GM12878 (cell line): ENCODE results near the gene BAZ2B. TPM values are rescaled to one million over a fixed set of nuclear protein-coding genes. Genes with fewer than 3 reads are reported as not detected.

ENCODE experiments used
- ATAC-seq: fragments of 200-7000 bp; cut with Tn5 transposase; 3 replicates; pipeline ENCODE4 v1.9.1; 2020; ENCODE audit warnings: mild to moderate bottlenecking, moderate library complexity
- BruUV-seq: library from RNA; stranded (reverse); fragments of 400-500 nt; replicated peaks from 2 replicates; lab custom pipeline; 2021; lab: Mats Ljungman, UMichigan
- CTCF ChIA-PET: fragments of 300-600 bp; sonication (Branson Sonifier 250); formaldehyde crosslinking; extraction: SDS; loops from one replicate; lab custom pipeline; 2021; ENCODE audit warnings: inconsistent platforms; lab: Yijun Ruan, JAX
- POLR2A ChIA-PET: fragments of 350-600 bp; formaldehyde crosslinking; extraction: SDS; loops from one replicate; lab custom pipeline; 2021; ENCODE audit warnings: inconsistent platforms; lab: Charles Lee
- RAD21 ChIA-PET: fragments of 300-600 bp; sonication (Branson Sonifier 250); formaldehyde crosslinking; loops from one replicate; lab custom pipeline; 2023; ENCODE audit warnings: antibody characterized with exemption; ENCODE audit not compliant: unreplicated experiment; lab: Charles Lee
- SMC1A ChIA-PET: fragments of 300-600 bp; sonication (Branson Sonifier 250); formaldehyde crosslinking; loops from one replicate; lab custom pipeline; 2023; ENCODE audit not compliant: unreplicated experiment, uncharacterized antibody; lab: Charles Lee
- DNase-seq: peaks from one replicate; pipeline ENCODE4 v3.0.0-alpha.2; 2011; ENCODE audit warnings: low read depth, low spot score
- FAIRE-seq: peaks from 3 replicates; lab custom pipeline; 2011; peaks lifted over from hg19 to GRCh38; lab: Jason Lieb, UNC
- H2AFZ ChIP-seq: 2 replicates; pipeline ENCODE4 v1.6.0; 2011; ENCODE audit warnings: low read depth, low read length, control low read depth; ENCODE audit not compliant: control insufficient read depth
- H3K27ac ChIP-seq: 2 replicates; pipeline ENCODE4 v1.5.1; 2011; ENCODE audit warnings: control low read depth; ENCODE audit not compliant: control insufficient read depth, insufficient read depth
- H3K27me3 ChIP-seq, 2 experiments: replicated peaks in 1 of 2; 2 replicates each; pipeline versions ENCODE4 v1.6.0 to v1.6.1; 2011; ENCODE audit warnings: low read length in 1 of 2; ENCODE audit not compliant: control insufficient read depth in 2 of 2, insufficient read depth in 2 of 2
- H3K36me3 ChIP-seq, 2 experiments: 2 replicates each; pipeline ENCODE4 v1.5.1; 2011; ENCODE audit warnings: low read length in 1 of 2; ENCODE audit not compliant: control insufficient read depth in 2 of 2, insufficient read depth in 2 of 2
- H3K4me1 ChIP-seq: 2 replicates; pipeline ENCODE4 v1.6.1; 2011; ENCODE audit warnings: mild to moderate bottlenecking, low read length, moderate library complexity, mixed read lengths; ENCODE audit not compliant: control insufficient read depth, insufficient read depth
- H3K4me2 ChIP-seq: 2 replicates; pipeline ENCODE4 v1.6.0; 2011; ENCODE audit warnings: control low read depth; ENCODE audit not compliant: control insufficient read depth, insufficient read depth
- H3K4me3 ChIP-seq: fragments of 200-600 bp; sonication (generic); 2 replicates; pipeline ENCODE4 v1.5.1; 2016
- H3K79me2 ChIP-seq: 2 replicates; pipeline ENCODE4 v1.6.0; 2011; ENCODE audit warnings: low read length; ENCODE audit not compliant: control insufficient read depth, insufficient read depth
- H3K9ac ChIP-seq: 2 replicates; pipeline ENCODE4 v1.8.0; 2011; ENCODE audit warnings: low read length, control low read depth, mixed read lengths; ENCODE audit not compliant: control insufficient read depth, insufficient read depth
- H3K9me3 ChIP-seq: replicated peaks from 3 replicates; pipeline ENCODE4 v1.5.1; 2011; ENCODE audit warnings: mild to moderate bottlenecking, low read length; ENCODE audit not compliant: control insufficient read depth, insufficient read depth
- H4K20me1 ChIP-seq: 2 replicates; pipeline ENCODE4 v1.6.0; 2011; ENCODE audit not compliant: control insufficient read depth, insufficient read depth
- CBX5 ChIP-seq: sonication (generic); IDR thresholded peaks from 2 replicates; pipeline ENCODE4 v1.6.1; 2016; ENCODE audit warnings: low read depth, moderate library complexity, mild to moderate bottlenecking, inconsistent platforms
- E2F4 ChIP-seq: IDR thresholded peaks from 2 replicates; pipeline ENCODE4 v1.6.1; 2012; ENCODE audit warnings: low read depth, low read length, improper control_type of control experiment
- MLLT1 ChIP-seq: fragments of 450-650 bp; IDR thresholded peaks from 2 replicates; pipeline ENCODE4 v1.6.1; 2016; ENCODE audit warnings: mild to moderate bottlenecking
- NFIC ChIP-seq: IDR thresholded peaks from 2 replicates; pipeline ENCODE4 v1.6.1; 2012; ENCODE audit warnings: low read depth, mild to moderate bottlenecking, inconsistent platforms, low read length, moderate library complexity
- NFXL1 ChIP-seq: fragments of 450-650 bp; IDR thresholded peaks from 2 replicates; pipeline ENCODE4 v1.6.1; 2017; ENCODE audit warnings: antibody characterized with exemption, mild to moderate bottlenecking, borderline replicate concordance
- NFYB ChIP-seq: IDR thresholded peaks from 2 replicates; pipeline ENCODE4 v1.6.1; 2011; ENCODE audit warnings: low read depth, mild to moderate bottlenecking, low read length, improper control_type of control experiment, moderate library complexity; ENCODE audit not compliant: insufficient read depth
- PAX5 ChIP-seq: IDR thresholded peaks from 2 replicates; pipeline ENCODE4 v1.6.1; 2011; ENCODE audit warnings: low read depth, low read length, borderline replicate concordance
- POLR2AphosphoS2 ChIP-seq: IDR thresholded peaks from 2 replicates; pipeline ENCODE4 v1.6.1; 2011; ENCODE audit warnings: low read depth, mild to moderate bottlenecking, low read length, improper control_type of control experiment, moderate library complexity
- RAD21 ChIP-seq: IDR thresholded peaks from 2 replicates; pipeline ENCODE4 v1.6.1; 2011; ENCODE audit warnings: mild to moderate bottlenecking, low read depth, low read length, moderate library complexity; ENCODE audit not compliant: insufficient read depth
- SMAD1 ChIP-seq: fragments of 450-650 bp; IDR thresholded peaks from 2 replicates; pipeline ENCODE4 v1.6.1; 2018; ENCODE audit warnings: mild to moderate bottlenecking, low read depth; ENCODE audit not compliant: partially characterized antibody
- SPI1 ChIP-seq: IDR thresholded peaks from 2 replicates; pipeline ENCODE4 v1.6.1; 2011; ENCODE audit warnings: low read depth, mild to moderate bottlenecking, low read length, moderate library complexity, borderline replicate concordance; ENCODE audit not compliant: insufficient read depth
- ZNF217 ChIP-seq: fragments of 450-650 bp; IDR thresholded peaks from 2 replicates; pipeline ENCODE4 v1.6.1; 2017; ENCODE audit warnings: antibody characterized with exemption, mild to moderate bottlenecking
- ZSCAN29 ChIP-seq: fragments of 450-650 bp; IDR thresholded peaks from 2 replicates; pipeline ENCODE4 v1.6.1; 2017; ENCODE audit warnings: mild to moderate bottlenecking, moderate library complexity
- WGBS: methylation state at CpG from one replicate; pipeline ENCODE4 v1.1.6; 2016; ENCODE audit warnings: low lambda C conversion rate; ENCODE audit not compliant: insufficient replicate concordance, insufficient coverage; ENCODE audit errors: missing lambda C conversion rate; 5-methylcytosine and 5-hydroxymethylcytosine counted together
- in situ Hi-C: fragments of 300-500 bp; cut with MboI; formaldehyde crosslinking; loops from 9 replicates; pipeline ENCODE4 v1.14.3; 2018; ENCODE audit warnings: mixed read lengths
- intact Hi-C: fragments of 100-400 bp; cut with micrococcal nuclease; formaldehyde crosslinking; loops from one replicate; pipeline ENCODE4 v1.14.2; 2022; ENCODE audit not compliant: unreplicated experiment
- polyA plus RNA-seq, 11 experiments: library from polyadenylated mRNA; depleted of rRNA in 4 of 11; unstranded in 6 of 11; stranded (reverse) in 5 of 11; fragments of >200 nt; fragmentation: Nextera tagmentation in 4 of 11; fragmentation: Illumina TruSeq in 1 of 11; extraction: Ambion mirVana in 4 of 11; extraction: Trizol in 1 of 11; gene quantifications; 1 replicate in 1 of 11; 2 replicates in 10 of 11; pipeline versions ENCODE4 v1.2.1 to v1.2.3, GENCODE V29; 2011 to 2016; ENCODE audit warnings: inconsistent platforms in 2 of 11, missing spikeins in 2 of 11, low read depth in 1 of 11
- total RNA-seq, 4 experiments: library from RNA; depleted of rRNA in 3 of 4; stranded (reverse); fragments of >200 nt in 3 of 4; fragmentation: Illumina TruSeq in 1 of 4; extraction: Trizol in 1 of 4; gene quantifications; 2 replicates each; pipeline versions ENCODE4 v1.2.1 to v1.2.3, GENCODE V29; 2013 to 2021

The BAZ2B gene
- total and polyA plus RNA-seq, 10 of the 15 experiments (the other 5 are each of a cell fraction or from before 2014, with no cell fraction given): 8.8 to 49.7 (median 24.7) TPM

- Histone ChIP-seq H3K9ac (no peak overlapping the region), H3K27me3 (no peaks in the 10 kb centered on the region), H3K36me3 (no peaks in the 10 kb centered on the region), H4K20me1 (no peaks in the 10 kb centered on the region), H3K9me3 (no peaks in the 10 kb centered on the region), H3K4me3 (no peak overlapping the region), H3K4me1 (no peaks in the 10 kb centered on the region), H3K4me2 (no peak overlapping the region), H3K79me2 (no peaks in the 10 kb centered on the region), H2AFZ (no peak overlapping the region), H3K27ac (no peak overlapping the region)
- no peak for ATAC-seq
- SMC1A ChIA-PET: interaction anchor here (1.4 kb wide), 1 partner anchor 45 kb away, joined by 4 read pairs; no protein-coding TSS in a partner anchor
- POLR2A ChIA-PET: no interaction called here
- CTCF ChIA-PET: no interaction called here
- no peak for DNase-seq
- in situ Hi-C loops: no loop called here
- WGBS: 93% methylated on average over 2 of the region's 2 CpGs
- TF ChIP-seq E2F4 (no peak), POLR2AphosphoS2 (no peak), SPI1 (no peak), SMAD1 (no peak), MLLT1 (no peak), NFIC (no peak), RAD21 (no peak), ZNF217 (no peak), ZSCAN29 (no peak), PAX5 (no peak), NFYB (no peak), CBX5 (no peak), NFXL1 (no peak)
- RAD21 ChIA-PET: no interaction called here
- BruUV-seq: no TSS peak
- intact Hi-C loops: no loop called here
- no peak for FAIRE-seq
These were observed 66.1 kb downstream of the BAZ2B start for GRCh38 chr2:159550231-159550630.
